Psoas muscle (tissue), 8 donors: ENCODE measurements around the gene HDAC1. TPM values are rescaled to one million over a fixed set of nuclear protein-coding genes. Genes with fewer than 3 reads are reported as not detected.

Experiments
- ATAC-seq, 4 donors: fragments of 200-7000 bp; cut with Tn5 transposase; one replicate each; pipeline ENCODE4 v1.9.1; 2020; ENCODE audit warnings: moderate library complexity in 3 of 4, mild to moderate bottlenecking in 2 of 4
- DNase-seq, 2 donors: peaks; one replicate each; pipeline ENCODE4 v3.0.0-alpha.2; 2020
- H3K27ac ChIP-seq: fragments of 200-600 bp; one replicate; pipeline ENCODE4 v1.8.0; 2022
- H3K27me3 ChIP-seq, 3 donors: fragments of 200-600 bp in 1 of 3; one replicate each; pipeline versions ENCODE4 v1.6.1 to v1.8.0; 2013 to 2022; ENCODE audit warnings: low read length in 2 of 3, mild to moderate bottlenecking in 2 of 3, moderate library complexity in 1 of 3; ENCODE audit not compliant: insufficient read depth in 3 of 3
- H3K36me3 ChIP-seq, 2 donors: fragments of 200-600 bp in 1 of 2; one replicate each; pipeline versions ENCODE4 v1.6.1 to v1.8.0; 2013 to 2022; ENCODE audit warnings: low read depth in 1 of 2, mild to moderate bottlenecking in 1 of 2, moderate library complexity in 1 of 2; ENCODE audit not compliant: insufficient read depth in 1 of 2
- H3K4me1 ChIP-seq: fragments of 200-600 bp; one replicate; pipeline ENCODE4 v1.8.0; 2022
- H3K4me3 ChIP-seq: fragments of 200-600 bp; one replicate; pipeline ENCODE4 v1.8.0; 2022; ENCODE audit warnings: mild to moderate bottlenecking
- H3K9me3 ChIP-seq: fragments of 200-600 bp; one replicate; pipeline ENCODE4 v1.8.0; 2022
- WGBS, 3 donors: extraction: QIAGEN DNeasy Blood & Tissue Kit; methylation state at CpG; one replicate each; pipeline versions ENCODE4 v1.1.6 to v1.1.7; 2013; 5-methylcytosine and 5-hydroxymethylcytosine counted together
- intact Hi-C, 2 donors: fragments of 100-400 bp; cut with DNase I; formaldehyde crosslinking; loops; one replicate each; pipeline versions ENCODE4 v1.11.0 to v1.14.2; 2022
- polyA plus RNA-seq, 3 donors: library from polyadenylated mRNA; stranded (reverse); fragments of 200-250 nt; gene quantifications; one replicate each; pipeline ENCODE4 v1.2.3, GENCODE V29; 2013
- total RNA-seq, 4 donors: library from RNA; stranded (reverse); fragmentation: NEBNext Ultra II Directional in 2 of 4; extraction: Animal tissue kit (Norgen Biotek cat#: 25700) in 2 of 4; gene quantifications; one replicate each; pipeline versions ENCODE4 v1.2.1 to v1.2.4, GENCODE V29; 2021 to 2023
- TF ChIP-seq, protein P1 (sequence below): fragments of 200-600 bp; IDR thresholded peaks from one replicate; pipeline ENCODE4 v1.8.0; 2022; ENCODE audit warnings: antibody characterized with exemption
- donor health status: healthy with polysubstance abuse.
- donor health status: DM: no; HTN: no; CAD: no; lungs with moderate emphysema.
- donor health status: Bipolar disorder and iron deficiency.
- donor health status: healthy.
- donor health status: DM: yes; HTN: yes; CAD: no.
- donor health status: DM: no; HTN: no; CAD: no.
- donor health status: DM: no; HTN: no; CAD: no.
- donor health status: DM: yes; HTN: yes; CAD: no.

Gene HDAC1
- total and polyA plus RNA-seq, 7 donors = 11.8 to 23.1 (median 16.7) TPM

DNA sequence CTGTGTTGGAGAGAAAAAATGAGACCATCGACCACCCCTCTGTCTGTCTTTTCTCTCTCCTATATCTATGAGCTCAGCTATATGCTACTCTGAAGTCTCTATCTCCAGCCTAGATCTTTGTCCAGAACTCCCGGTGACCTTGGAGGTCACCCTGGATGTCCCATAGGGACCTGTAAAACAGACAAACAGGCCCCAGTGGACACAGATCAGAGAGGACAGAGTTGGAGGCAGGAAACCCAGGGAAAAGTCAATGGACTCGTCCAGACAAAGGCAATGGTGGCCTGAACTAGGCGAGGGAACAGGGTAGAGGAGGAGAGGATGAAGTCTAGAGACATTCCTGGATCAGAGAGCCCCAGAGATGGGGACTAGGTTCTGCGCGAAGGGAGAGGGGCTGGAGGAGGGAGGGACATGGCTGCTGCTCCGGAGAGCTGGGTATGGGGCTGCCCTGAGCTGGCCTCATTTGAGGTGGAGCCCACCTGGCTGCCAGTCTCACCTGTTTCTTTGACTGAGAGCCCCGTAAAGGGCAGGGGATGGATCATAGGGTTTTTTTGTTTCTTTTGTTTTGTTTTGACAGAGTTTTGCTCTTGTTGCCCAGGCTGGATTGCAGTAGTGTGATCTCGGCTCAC, 54.8 kb downstream of the HDAC1 start:
- Histone ChIP-seq H3K9me3 (no peaks in the 10 kb centered on the region), H3K27me3 (no peaks in the 10 kb centered on the region), H3K36me3 (no peaks in the 10 kb centered on the region), H3K4me3 (no peak overlapping the region), H3K27ac (no peak overlapping the region), H3K4me1 (no peaks in the 10 kb centered on the region)
- 75 to 84% (median 76%) methylated on average over 9 of the region's 9 CpGs for WGBS, 3 donors
- no peak for DNase-seq
- ATAC-seq = no peak
- TF ChIP-seq, protein P1, sequence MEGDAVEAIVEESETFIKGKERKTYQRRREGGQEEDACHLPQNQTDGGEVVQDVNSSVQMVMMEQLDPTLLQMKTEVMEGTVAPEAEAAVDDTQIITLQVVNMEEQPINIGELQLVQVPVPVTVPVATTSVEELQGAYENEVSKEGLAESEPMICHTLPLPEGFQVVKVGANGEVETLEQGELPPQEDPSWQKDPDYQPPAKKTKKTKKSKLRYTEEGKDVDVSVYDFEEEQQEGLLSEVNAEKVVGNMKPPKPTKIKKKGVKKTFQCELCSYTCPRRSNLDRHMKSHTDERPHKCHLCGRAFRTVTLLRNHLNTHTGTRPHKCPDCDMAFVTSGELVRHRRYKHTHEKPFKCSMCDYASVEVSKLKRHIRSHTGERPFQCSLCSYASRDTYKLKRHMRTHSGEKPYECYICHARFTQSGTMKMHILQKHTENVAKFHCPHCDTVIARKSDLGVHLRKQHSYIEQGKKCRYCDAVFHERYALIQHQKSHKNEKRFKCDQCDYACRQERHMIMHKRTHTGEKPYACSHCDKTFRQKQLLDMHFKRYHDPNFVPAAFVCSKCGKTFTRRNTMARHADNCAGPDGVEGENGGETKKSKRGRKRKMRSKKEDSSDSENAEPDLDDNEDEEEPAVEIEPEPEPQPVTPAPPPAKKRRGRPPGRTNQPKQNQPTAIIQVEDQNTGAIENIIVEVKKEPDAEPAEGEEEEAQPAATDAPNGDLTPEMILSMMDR = no peak
- intact Hi-C loops = no loop called here

DNA sequence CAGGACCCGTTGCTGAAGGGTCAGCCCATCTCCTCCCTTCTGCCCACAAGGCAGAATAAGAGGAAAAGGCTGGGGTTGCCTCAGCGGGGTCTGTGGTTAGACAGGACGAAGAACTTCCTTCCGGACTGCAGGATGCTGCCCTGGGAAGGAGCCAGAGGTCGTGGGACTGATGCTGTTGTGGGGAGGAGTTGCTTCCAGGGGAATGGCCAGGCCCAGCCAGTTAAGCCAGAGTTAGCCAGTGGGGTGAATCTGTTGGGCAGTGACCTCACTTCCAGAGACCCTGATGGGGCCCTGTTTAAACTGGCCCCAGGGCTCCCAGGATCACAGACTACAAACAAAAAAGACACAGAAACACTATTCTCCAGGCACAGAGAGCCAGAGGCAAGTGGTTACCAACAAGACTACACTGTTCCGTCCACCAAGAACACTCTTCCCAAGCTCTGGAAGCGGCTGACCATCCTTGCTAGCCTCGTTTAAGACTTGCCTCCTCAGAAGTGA, 57.4 kb downstream of the HDAC1 start:
- TF ChIP-seq, protein P1 = no peak
- H3K27ac ChIP-seq = peak overlapping the region; percentile 30
- H3K36me3 ChIP-seq = peaks cover 0 to 10% of the 10 kb centered on the region in 2 donors
- no peaks in the 10 kb centered on the region for H3K27me3 ChIP-seq
- H3K9me3 ChIP-seq = no peaks in the 10 kb centered on the region
- ATAC-seq = no peak
- intact Hi-C loops = no loop called here
- no peak overlapping the region for H3K4me3 ChIP-seq
- peaks cover 17% of the 10 kb centered on the region for H3K4me1 ChIP-seq
- WGBS, 3 donors = 53 to 63% (median 58%) methylated on average over 8 of the region's 8 CpGs
- peak; percentile 56 to 65 for DNase-seq

- H3K9me3 ChIP-seq = no peaks in the 10 kb centered on the region
- H3K4me3 ChIP-seq = peak overlapping the region; percentile 83
- peak overlapping the region; percentile 92 for H3K27ac ChIP-seq
- H3K27me3 ChIP-seq = no peaks in the 10 kb centered on the region
- TF ChIP-seq, protein P1 = peak; percentile 48
- H3K4me1 ChIP-seq = peaks cover 17% of the 10 kb centered on the region
- peaks cover 0 to 25% of the 10 kb centered on the region in 2 donors for H3K36me3 ChIP-seq
- 20 to 22% (median 21%) methylated on average over 25 to 28 of the region's 28 CpGs for WGBS, 3 donors
- ATAC-seq (peak; percentile 79 to 88 (median 83)), DNase-seq (peak; percentile 85 to 92)
- intact Hi-C loops = no loop called here
Measured at GRCh38 chr1:32350785-32351398, 59.0 kb downstream of the HDAC1 start.

GRCh38 chr1:32351399-32352238, 59.7 kb downstream of the HDAC1 start:
- peak; percentile 92 to 93 (median 93) for ATAC-seq
- intact Hi-C loops = no loop called here
- TF ChIP-seq, protein P1 = no peak

More at GRCh38 chr1:32351399-32352238, 59.7 kb downstream of the HDAC1 start:
- Histone ChIP-seq H3K27me3 (no peaks in the 10 kb centered on the region), H3K27ac (peak overlapping the region; percentile 92), H3K4me3 (peak overlapping the region; percentile 83), H3K4me1 (peaks cover 17% of the 10 kb centered on the region), H3K9me3 (no peaks in the 10 kb centered on the region), H3K36me3 (peaks cover 0 to 26% of the 10 kb centered on the region in 2 donors)
- peak; percentile 97 for DNase-seq
- WGBS, 3 donors = 1 to 2% (median 1%) methylated on average over 52 to 75 of the region's 75 CpGs
